Left forelimb (tissue), 1 donor: ENCODE results near the gene NMNAT3.
A peak's percentile ranks its signal among the peaks of the same experiment; 100 is the strongest.

Experiments
- DNase-seq: peaks from one replicate; pipeline ENCODE4 v3.0.0-alpha.2; 2018; ENCODE audit warnings: low spot score

NMNAT3 gene

DNA sequence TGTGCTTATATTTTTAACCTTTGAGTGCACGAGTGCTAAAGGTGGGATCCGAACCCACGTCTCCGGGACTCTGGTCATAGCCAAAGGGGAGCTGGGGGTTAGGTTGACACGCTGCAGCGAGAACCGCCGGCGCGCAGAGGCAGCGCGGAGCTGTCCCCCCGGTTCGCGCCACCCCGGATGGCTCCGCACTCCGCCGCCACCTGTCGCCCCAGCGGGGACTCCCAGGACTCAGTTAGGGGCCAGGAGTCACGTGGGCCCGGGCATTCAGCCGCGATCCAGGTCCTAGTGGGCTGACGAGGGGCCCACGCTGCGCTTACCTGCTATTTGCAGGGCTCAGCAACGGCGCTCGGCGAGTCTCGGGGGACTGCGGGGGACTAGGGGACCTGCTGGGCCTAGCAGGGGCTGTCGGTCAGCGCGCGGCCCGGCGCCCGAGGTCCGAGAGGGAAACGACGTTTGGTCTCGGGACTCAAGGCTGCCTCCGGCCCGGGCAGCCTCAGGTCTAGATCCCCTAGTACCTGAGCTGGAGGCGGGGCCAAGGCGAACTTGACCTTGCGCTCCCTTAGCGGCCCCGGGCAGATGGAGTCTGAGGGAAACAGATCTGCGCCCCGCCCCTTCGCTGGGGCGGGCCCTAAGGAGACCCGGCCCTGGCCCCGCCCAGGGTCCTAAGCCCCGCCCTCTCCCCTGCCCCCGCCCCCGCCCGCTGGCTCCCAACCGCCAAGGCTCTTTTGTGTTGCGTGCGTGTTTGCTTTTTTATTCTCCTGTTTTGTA lies at the start of gene NMNAT3:
TSS of gene NMNAT3 (minus strand) at position 585 of the 768 bp plus-strand sequence. CDS start 50,248 bp downstream, outside the sequence.
- DNase-seq, result peak; percentile 84

DNA sequence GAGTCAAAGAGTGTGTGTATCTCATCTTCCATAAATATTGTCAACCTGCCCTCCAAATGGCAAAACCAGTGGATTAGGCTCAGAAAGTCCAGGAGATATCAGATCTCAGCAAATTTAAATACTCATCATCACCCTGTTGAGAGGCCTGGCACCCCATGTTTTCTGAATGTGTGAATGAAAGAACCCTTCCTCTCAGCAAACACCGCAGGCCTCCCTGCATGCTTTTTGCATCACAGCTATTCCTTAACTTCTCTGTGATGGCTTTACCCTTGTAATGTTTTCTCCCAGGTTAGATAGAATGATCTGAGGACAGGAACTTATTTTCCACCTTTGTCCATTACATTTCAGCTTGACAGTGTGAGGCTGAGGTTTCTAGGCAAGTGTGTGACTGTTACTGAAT lies 43.6 kb upstream of the NMNAT3 start:
- DNase-seq, result no peak

DNA sequence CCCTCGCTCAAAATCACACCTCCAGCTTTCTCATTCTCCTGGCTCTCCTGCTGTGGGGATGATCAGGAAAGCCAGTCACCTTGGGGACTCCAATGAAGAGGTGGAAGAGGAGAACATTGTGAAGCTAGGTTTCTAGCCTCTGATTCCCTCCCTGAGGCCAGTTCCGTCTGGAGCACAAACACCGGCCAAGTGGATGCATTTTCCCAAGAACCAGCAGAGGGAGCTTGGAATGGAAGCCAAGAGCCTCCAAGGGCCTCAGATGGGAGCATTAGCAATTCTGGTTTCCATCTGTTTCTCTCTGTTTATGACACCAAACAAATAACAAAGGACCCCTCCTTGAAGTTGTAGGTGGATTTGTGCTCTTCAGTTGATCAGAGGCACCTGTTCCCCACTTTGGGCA lies 40.6 kb upstream of the NMNAT3 start:
- DNase-seq, result no peak

DNA sequence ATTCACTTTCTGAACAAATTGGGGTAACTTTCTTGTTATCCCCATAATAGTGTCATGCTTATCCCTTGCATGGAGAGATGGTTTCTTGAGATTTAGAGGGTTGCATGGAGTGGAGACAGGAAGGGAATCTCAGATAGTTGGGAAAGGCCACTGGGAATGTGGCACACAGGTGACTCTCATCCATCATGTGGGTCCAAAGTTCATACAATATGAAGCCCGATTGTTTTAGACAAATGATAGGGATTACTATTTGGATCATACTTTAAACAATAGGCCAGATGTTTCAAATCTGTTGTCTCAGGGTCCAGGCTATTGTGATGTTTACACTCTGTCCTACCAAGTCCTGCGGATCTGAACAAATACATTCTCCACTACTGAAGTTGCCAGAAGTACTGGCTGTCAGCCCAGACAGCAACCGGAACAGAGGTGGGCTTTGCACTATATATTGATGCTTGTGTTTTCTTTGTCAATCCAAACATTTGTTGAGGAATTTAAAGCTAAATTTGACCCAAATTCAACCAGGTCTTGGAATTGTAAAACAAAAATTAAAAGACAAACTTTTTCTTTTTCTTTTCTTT lies 39.2 kb upstream of the NMNAT3 start:
- DNase-seq, result no peak

DNA sequence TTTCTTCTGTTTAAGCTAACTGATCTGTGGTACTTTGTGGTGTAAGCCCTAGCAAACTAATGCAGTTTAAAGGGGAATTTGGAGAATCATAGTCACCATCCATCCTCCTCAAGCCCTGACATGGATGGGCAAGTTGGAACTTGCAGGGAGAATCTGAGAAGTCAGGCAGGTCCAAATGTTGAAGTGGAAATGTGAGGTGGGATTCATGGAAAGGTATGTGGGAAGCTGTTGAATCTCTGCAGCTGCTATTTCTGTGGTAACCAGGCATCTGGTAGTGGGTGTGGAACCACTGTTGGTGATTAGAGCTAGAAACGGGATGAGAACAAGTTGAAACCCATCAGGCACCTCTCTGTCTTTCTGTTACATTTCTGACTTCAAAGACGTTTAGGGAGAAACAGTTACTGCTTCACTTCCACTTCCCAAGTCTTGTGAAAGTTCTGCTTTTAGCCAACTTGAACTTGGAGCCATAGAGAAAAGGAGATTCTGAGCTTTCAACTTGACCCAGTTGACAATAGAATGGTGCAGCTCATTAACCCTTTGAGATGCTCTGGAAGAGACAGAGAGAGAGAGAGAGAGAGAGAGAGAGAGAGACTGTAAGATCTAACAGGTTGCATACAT lies 38.1 kb upstream of the NMNAT3 start:
- no peak for DNase-seq

DNA sequence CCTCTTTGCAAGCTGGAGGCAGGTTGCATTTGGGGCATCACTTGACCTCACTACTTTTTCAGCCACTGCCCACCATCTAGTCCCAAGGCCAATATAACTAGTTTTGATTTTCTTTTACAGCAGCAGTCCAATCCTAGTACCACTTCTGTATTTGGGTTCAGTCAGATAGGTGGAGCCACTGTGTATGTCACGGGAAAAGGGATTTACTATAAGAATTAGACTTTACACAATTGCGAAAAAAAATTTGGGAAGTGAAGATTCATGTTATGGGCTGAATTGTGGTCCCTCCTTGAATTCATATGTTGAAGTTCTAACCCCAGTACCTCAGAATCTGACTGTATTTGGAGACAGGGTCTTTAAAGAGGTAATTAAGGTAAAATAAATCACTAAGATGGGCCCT lies 37.4 kb upstream of the NMNAT3 start:
- no peak for DNase-seq

DNA sequence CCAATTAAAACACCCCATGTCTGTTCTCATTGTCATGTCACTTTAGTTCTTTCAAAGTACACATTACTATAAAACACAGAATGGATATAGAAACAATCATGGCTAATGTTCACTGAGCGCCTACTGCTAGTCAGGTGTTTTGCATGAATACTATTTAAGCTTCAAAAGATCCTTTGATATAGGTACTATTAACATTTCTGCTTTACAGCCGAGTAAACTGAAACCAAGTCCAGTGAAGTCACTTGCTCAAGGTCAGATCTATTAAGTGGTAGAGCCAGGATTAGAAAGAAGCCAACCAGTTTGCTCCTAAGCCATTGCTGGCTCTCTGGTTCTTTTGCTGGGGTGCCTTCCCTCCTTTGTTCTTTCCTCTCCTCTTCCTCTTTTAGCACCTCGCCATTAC lies 32.4 kb upstream of the NMNAT3 start:
- no peak for DNase-seq

DNA sequence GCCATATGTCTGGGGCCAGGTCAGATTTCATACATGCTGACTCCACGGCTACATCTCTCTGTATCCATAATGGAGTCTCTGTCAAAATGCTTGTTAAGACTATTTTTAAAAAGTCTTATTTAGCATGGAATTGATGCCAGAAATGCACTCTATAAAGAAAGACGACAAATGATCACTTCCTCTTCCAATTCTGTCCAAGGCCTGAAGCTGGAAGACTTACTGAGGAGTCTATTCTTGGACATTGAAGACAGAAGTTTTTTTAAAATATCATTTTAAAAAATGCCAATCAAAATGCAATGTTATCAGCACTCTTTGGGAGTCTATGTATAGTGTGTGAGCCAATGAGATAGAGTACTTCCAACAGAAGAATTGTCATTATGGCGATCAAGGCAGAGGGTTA lies 27.9 kb upstream of the NMNAT3 start:
- no peak for DNase-seq

DNA sequence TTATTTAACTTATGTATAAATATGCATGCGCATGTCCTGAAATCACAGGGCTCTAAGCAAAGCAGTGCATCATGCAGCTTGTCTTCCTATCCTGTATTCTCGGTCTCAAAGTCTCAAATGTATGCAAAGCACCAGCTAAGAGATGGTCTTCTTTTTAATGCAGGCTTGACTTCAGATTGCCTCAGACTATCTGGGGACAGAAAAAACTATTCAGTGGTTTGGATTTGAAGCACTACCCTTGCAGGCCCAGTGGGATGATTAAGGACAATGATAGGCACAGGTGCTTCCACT lies 18.5 kb upstream of the NMNAT3 start:
- no peak for DNase-seq

DNA sequence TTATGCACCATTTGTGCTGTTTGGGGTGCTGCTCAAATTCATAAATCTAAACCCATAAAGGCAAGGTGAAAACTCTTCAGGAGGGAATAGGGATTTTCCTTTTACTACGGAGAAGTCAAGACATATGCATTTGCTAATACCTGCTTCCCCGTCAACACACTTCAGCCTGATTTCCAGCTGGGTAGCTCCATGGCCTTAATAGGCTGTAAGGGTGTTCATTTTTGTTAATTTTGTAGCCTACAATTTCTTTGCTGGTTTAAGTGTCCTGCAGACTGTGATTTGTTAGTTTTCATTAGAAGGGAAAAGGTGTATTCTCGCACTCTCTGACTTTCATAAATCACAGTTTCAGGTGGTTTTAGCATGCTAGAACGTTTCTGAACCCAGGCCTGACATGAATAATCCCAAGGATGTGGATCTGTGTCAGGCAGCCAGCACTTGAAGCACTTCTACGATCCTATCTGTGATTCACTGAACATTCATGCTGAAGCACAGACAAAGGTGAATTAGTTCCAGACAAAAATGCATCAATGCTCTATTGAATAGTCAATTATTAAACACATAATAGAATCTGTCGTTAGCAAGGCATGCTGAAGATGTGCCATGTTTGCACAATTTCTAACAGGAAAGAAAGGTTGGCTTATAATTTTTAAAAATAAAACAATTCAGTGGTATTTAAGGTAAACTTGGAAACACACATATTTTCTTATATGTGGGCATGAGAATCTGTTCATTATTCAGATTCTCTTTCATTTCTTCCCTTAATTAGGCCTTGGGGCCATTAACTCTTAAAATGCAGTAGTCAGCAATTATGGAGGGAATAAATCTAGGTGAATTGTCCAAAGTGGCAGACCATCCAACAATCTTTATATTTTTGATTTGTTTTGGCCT lies 17.9 kb upstream of the NMNAT3 start:
- no peak for DNase-seq

DNA sequence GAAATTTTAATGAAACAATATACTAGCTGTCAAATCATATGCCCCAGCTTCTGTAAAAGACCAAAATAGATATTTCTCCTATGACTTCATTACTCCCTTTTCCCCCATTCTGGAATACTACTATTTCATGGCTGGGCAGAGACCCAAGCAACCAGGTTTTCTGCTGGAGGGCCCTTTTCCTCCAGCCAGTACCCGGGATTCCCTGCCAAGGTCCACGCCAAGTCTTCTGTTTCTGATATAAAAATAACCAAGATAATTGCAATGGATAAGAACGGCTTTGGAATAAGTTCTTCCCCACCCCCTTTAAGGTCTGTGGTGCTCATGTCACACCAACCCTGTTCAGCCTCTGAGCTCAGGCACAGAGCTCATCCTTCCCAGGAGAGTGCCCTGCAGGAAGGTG lies 17.2 kb upstream of the NMNAT3 start:
- no peak for DNase-seq

DNA sequence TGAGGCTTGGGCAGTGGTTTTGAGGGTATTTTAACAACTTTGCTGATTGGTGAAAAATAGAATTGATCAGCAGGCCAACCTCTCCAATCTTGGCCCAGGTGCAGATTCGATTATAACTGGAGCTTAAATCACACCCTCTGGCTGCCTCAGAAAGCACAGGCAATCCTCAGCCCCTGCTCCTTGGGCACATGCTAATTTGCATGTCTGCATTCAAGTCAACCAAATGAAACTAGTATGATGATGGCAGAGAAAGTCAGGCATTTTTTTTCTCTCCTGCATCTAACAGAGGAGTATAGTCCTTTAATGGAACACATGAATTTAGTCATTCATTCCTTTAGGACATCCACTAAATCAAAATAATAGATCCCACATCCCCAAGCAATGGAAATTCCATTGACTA lies 16.8 kb upstream of the NMNAT3 start:
- DNase-seq, result no peak

DNA sequence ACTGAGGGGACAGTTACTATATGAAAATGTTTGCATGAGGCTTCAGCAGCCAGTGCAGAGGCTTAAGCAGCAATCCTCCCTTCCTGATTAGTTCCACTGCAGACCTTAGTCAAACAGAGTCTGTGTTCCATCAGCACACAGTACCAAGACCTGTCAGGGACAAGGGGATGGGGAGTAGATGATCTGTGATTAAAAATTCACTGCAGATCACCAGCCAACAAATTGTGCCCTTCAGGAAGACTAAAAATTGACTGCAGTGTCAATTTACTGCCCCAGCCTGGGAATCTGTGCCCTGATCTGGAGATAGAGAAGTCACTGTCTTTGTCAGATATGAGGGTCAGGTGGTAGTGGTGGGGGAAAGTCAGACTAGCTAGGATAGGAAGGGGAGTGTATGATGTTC lies 13.8 kb upstream of the NMNAT3 start:
- no peak for DNase-seq

DNA sequence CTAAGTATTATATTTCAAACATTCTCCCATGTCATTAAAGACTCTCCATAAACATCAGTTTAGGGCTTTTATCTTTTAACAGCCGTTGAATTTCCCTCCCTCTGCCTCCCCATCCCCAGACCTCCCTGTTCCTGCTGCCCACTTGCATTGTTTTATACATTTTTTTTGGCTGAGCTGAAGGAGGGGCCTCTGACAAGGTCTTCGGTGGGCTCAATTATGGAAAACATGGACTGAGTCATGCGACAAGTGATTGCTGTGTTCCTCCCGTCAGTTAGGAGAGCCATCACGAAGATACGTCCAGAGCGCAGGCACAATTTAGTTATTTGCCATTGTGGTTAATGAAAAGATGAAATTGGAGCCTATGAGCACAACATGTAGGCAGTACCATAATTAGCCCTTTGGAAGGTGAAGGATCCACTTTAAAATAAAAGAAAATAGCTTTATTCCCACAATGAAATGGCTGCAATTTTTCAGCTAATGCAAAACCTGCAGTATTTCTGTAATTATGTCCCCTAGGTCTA lies 12.0 kb upstream of the NMNAT3 start:
- no peak for DNase-seq

DNA sequence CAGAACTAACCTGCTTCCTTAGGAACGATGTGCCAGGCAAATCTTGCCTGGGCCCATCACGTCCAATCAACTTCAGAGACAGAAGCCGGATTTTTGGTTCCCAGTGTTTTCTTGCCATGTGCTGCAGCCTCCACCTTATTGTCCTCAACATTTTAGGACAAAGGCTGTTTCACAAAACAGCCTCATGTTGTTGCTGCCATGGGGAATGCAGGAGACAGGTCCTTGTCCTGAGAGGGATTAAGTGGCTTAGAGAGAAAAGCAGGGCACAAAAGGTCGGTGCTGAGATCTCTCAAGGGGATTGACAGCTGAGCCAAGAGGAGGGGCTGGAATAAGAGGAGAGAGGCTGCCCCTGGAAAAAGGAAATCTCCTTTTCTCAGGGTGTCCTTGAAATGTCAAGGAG lies 11.3 kb upstream of the NMNAT3 start:
- DNase-seq, result no peak

DNA sequence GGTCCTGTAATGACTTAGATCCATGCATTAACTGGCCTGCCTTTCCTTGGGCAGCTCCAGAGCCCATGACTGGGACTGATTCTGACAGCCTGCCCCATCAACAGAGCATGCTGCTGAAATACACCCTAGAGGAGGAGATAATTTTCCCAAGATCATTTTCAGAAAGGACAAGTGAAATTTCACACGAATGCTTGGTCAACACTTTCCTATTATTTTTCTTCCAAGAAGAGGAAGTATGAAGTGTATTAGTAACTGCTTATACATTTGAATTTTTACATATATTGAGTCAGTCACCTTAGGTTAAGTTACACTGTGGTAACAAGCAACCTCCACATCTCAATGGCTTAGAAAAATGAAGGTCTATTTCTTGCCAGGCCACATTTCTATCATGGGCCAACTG lies 9.7 kb upstream of the NMNAT3 start:
- no peak for DNase-seq

DNA sequence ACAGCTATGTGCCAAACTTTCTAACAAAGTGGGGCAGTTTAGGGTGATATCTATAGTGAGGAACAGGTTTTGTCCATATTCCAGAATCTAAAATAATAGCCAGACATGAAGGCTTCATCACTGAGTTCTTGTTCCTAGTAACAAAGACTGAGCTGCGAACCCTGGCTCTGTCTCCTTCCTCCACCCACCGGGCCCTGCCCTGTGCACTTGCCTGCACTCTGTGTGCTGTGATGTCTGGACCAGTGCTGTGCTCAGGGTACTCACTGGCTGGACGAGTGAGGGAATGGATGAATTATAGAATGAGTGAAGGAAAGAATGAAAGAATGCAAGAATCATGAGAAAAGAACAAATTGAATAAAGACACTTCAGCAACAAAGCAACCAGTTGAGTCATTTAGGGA lies 8.9 kb upstream of the NMNAT3 start:
- DNase-seq, result no peak

DNA sequence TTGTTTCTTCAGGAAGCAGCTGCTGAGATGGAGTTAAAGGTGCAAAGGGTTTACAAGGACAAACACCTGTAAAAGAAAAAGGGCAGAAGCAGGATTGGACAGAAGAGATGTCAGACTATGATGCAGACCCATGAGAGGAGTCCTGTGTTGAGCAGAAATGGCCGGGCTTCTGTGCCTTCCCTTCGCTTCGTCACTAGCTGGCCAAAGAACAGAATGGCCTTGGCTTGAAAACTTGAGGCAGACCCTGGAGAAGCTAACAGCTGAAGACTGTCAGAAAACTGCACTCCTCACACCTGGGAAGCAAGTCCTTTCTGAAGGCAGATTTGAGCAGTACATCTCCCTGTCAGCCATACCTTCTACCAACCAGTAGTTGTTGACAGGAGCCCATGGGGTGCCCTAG lies 8.4 kb upstream of the NMNAT3 start:
- DNase-seq, result no peak

DNA sequence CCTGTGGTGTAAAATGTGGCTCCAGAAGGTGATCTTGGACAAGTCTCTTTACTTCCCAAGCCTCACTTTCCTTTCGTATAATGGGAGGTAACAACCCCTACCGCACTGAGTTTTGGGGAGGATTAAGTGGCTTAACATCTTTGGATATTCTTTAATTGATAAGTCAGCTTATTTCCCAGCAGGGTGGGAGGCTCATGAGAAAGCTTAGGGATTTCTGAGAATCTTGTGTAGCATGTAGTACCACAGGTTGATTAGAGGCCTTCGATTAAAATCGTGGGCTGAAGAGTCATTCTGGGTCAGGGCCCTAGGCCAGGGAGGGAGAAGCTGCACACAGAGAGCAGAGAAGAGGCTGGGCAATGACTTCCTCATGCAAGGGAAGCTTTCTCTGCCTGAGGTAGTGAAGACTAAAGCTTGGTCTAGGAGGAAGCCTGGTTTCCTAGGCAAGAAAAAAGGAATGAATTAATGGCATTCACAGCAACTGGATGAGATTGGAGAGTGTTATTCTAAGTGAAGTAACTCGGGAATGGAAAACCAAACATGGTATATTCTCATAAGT lies 1.5 kb upstream of the NMNAT3 start:
- no peak for DNase-seq

DNA sequence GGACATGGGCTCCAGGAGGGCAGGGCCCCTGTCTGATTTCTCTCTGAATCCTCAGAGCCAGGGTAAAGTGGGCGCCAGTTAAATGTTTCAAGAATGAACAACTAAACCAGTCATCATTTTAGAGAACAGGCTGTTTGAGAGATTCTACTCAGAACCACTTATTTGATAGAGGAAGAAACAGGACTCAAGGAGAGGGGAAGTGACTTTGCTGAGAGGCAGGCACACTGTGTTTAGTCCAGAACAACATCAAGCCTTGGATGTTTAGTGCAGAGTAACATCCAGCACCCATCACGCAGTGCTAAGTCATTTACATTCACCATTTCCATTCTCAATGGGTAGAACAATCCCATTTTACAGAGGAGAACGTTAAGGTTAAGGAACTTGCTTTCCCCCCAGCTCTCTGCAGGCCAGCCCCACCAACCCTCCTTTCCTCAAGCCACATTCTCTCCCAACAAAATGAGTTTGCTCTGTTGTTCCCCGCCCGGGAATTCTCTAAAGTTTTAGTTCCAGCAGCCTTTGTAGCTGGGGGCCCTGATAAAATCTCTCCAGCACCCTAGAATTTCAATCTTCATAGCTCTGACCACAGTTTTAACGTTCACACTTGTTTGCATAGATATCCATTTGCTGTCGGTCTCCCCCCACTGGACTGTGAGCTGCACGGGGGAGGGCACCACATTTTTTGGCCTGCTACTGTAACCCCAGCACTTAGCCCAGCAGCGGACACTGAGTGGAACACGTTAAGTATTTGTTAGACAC lies 962 bp downstream of the NMNAT3 start:
- DNase-seq, result no peak

DNA sequence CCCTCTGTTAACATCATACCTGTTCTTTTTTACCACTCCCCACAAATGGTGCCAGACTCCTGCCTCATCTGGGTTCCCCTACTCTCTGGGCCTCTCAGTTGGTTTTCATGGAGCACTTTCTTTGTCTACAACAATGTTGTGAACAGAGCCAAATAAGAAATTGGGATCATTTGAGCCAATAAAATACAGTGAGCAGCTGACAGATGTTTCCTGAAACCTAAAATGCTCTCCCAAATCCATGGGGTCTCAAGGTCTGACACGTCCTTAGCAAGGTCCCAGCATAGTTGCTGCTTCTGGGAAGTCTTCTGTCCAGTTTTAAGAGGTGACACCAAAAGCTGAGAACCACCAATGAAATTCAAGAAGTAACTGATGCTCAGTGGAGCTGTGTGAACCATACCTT lies 1.7 kb downstream of the NMNAT3 start:
- DNase-seq, result no peak

DNA sequence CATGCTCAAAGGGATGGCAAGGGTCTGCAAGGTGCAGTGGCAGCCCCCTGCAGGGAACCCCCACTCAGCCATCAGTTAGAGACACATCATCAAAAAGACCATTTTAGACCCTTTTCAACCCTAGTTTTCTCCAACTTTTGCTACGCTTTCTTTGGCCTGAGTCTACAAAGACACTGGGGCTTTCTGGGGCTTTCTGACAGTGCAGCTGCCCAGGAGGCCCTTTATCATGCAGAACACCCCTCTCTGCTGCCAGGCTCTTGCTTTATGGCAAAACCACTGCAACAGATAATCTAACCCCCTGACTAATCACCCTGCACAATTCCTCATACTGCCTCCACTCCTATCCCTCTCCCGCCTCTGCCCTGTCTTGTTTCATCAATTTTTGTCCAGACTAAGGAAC lies 2.4 kb downstream of the NMNAT3 start:
- DNase-seq, result no peak
